Liver (tissue), 9 donors: ENCODE results near the gene TOMM5. TPM values are rescaled to one million over a fixed set of nuclear protein-coding genes. Genes with fewer than 3 reads are reported as not detected.

ENCODE experiments used
- DNase-seq: peaks from one replicate; pipeline ENCODE4 v3.0.0-alpha.2; 2017; ENCODE audit warnings: low spot score
- H3K27ac ChIP-seq, 2 donors: one replicate each; pipeline ENCODE4 v1.7.0; 2013; ENCODE audit warnings: inconsistent platforms in 2 of 2, low read length in 2 of 2, control low read depth in 1 of 2, low read depth in 1 of 2, mild to moderate bottlenecking in 1 of 2
- H3K27me3 ChIP-seq, 4 donors: one replicate each; pipeline versions ENCODE4 v1.6.1 to v1.7.0; 2013; ENCODE audit warnings: low read length in 3 of 4, inconsistent platforms in 1 of 4, mild to moderate bottlenecking in 1 of 4, moderate library complexity in 1 of 4; ENCODE audit not compliant: control insufficient read depth in 4 of 4, insufficient read depth in 4 of 4
- H3K36me3 ChIP-seq, 4 donors: one replicate each; pipeline versions ENCODE4 v1.6.1 to v1.7.0; 2013; ENCODE audit warnings: low read length in 3 of 4, mild to moderate bottlenecking in 3 of 4, low read depth in 1 of 4, moderate library complexity in 1 of 4; ENCODE audit not compliant: control insufficient read depth in 4 of 4, insufficient read depth in 3 of 4
- H3K4me1 ChIP-seq, 4 donors: one replicate each; pipeline versions ENCODE4 v1.6.1 to v1.7.0; 2013; ENCODE audit warnings: low read length in 3 of 4, mild to moderate bottlenecking in 3 of 4, moderate library complexity in 1 of 4; ENCODE audit not compliant: control insufficient read depth in 4 of 4, insufficient read depth in 4 of 4
- H3K4me3 ChIP-seq, 3 donors: one replicate each; pipeline versions ENCODE4 v1.6.1 to v1.7.0; 2013; ENCODE audit warnings: low read length in 3 of 3, control low read depth in 1 of 3, low read depth in 1 of 3, mild to moderate bottlenecking in 1 of 3
- H3K9ac ChIP-seq, 2 donors: one replicate each; pipeline ENCODE4 v1.7.0; 2013; ENCODE audit warnings: low read length in 2 of 2, mild to moderate bottlenecking in 2 of 2, moderate library complexity in 2 of 2, control low read depth in 1 of 2, low read depth in 1 of 2
- H3K9me3 ChIP-seq, 4 donors: one replicate each; pipeline versions ENCODE4 v1.6.1 to v1.7.0; 2013; ENCODE audit warnings: low read length in 3 of 4; ENCODE audit not compliant: control insufficient read depth in 4 of 4
- CTCF ChIP-seq: fragments of 150-350 bp; IDR thresholded peaks from 2 replicates; pipeline ENCODE4 v1.5.1; 2017; ENCODE audit warnings: improper control_type of control experiment, low read depth, low read length; ENCODE audit not compliant: missing input control
- EGR1 ChIP-seq, 2 donors: IDR thresholded peaks; 2 replicates each; pipeline ENCODE4 v1.6.1; 2016 to 2018; ENCODE audit warnings: antibody characterized with exemption in 2 of 2, low read depth in 2 of 2
- FOXA1 ChIP-seq: IDR thresholded peaks from 2 replicates; pipeline ENCODE4 v1.6.1; 2016; ENCODE audit warnings: antibody characterized with exemption
- FOXA2 ChIP-seq: IDR thresholded peaks from 2 replicates; pipeline ENCODE4 v1.6.1; 2016; ENCODE audit warnings: antibody characterized with exemption
- GABPA ChIP-seq, 2 donors: IDR thresholded peaks in 1 of 2; conservative IDR thresholded peaks in 1 of 2; 2 replicates each; pipeline ENCODE4 v1.6.1; 2016; ENCODE audit warnings: antibody characterized with exemption in 2 of 2, mild to moderate bottlenecking in 1 of 2, moderate library complexity in 1 of 2
- HNF4A ChIP-seq, 2 donors: conservative IDR thresholded peaks; 2 replicates each; pipeline ENCODE4 v1.6.1; 2016; ENCODE audit warnings: antibody characterized with exemption in 2 of 2, mild to moderate bottlenecking in 2 of 2
- HNF4G ChIP-seq: IDR thresholded peaks from 2 replicates; pipeline ENCODE4 v1.6.1; 2016; ENCODE audit warnings: antibody characterized with exemption
- JUND ChIP-seq, 2 donors: IDR thresholded peaks; 2 replicates each; pipeline ENCODE4 v1.6.1; 2016; ENCODE audit warnings: antibody characterized with exemption in 2 of 2
- MAX ChIP-seq: IDR thresholded peaks from 2 replicates; pipeline ENCODE4 v1.6.1; 2016; ENCODE audit warnings: antibody characterized with exemption
- NR2F2 ChIP-seq: IDR thresholded peaks from 2 replicates; pipeline ENCODE4 v1.6.1; 2016; ENCODE audit warnings: antibody characterized with exemption
- RAD21 ChIP-seq, 2 donors: IDR thresholded peaks; 2 replicates each; pipeline ENCODE4 v1.6.1; 2016; ENCODE audit warnings: antibody characterized with exemption in 2 of 2, mild to moderate bottlenecking in 2 of 2
- RXRA ChIP-seq, 2 donors: IDR thresholded peaks; 2 replicates each; pipeline ENCODE4 v1.6.1; 2017 to 2018; ENCODE audit warnings: antibody characterized with exemption in 2 of 2, mild to moderate bottlenecking in 1 of 2
- SP1 ChIP-seq: IDR thresholded peaks from 2 replicates; pipeline ENCODE4 v1.6.1; 2018; ENCODE audit warnings: antibody characterized with exemption, mild to moderate bottlenecking
- TAF1 ChIP-seq: conservative IDR thresholded peaks from 2 replicates; pipeline ENCODE4 v1.6.1; 2016; ENCODE audit warnings: antibody characterized with exemption, mild to moderate bottlenecking
- YY1 ChIP-seq: IDR thresholded peaks from 2 replicates; pipeline ENCODE4 v1.6.1; 2016; ENCODE audit warnings: antibody characterized with exemption, mild to moderate bottlenecking
- ZBTB33 ChIP-seq: IDR thresholded peaks from 2 replicates; pipeline ENCODE4 v1.6.1; 2016; ENCODE audit warnings: antibody characterized with exemption
- whole genome bisulfite sequencing: extraction: QIAGEN DNeasy Blood & Tissue Kit; methylation state at CpG from one replicate; pipeline ENCODE4 v1.1.7; 2013; 5-methylcytosine and 5-hydroxymethylcytosine counted together
- polyA plus RNA-seq, 2 donors: library from polyadenylated mRNA; stranded (reverse) in 1 of 2; unstranded in 1 of 2; fragments of 200-250 nt in 1 of 2; fragments of >200 nt in 1 of 2; fragmentation: Nextera tagmentation in 1 of 2; extraction: Ambion mirVana in 1 of 2; gene quantifications; one replicate each; pipeline versions ENCODE4 v1.2.1 to v1.2.3, GENCODE V29; 2013 to 2015
- total RNA-seq, 2 donors: library from RNA; depleted of rRNA; stranded (reverse); fragments of >200 nt; gene quantifications; one replicate each; pipeline ENCODE4 v1.2.3, GENCODE V29; 2014
- TF ChIP-seq, protein P1 (sequence below): IDR thresholded peaks from 2 replicates; pipeline ENCODE4 v1.6.1; 2016; ENCODE audit warnings: antibody characterized with exemption
- TF ChIP-seq, protein P2 (sequence below): IDR thresholded peaks from 2 replicates; pipeline ENCODE4 v1.6.1; 2016; ENCODE audit warnings: antibody characterized with exemption, mild to moderate bottlenecking
- donor health status: healthy.
- donor health status: healthy.
- donor health status: healthy.
- donor health status: healthy.
- donor health status: healthy.

The TOMM5 gene
- total and polyA plus RNA-seq, 4 donors: 43.0 to 107 (median 71.9) TPM

DNA sequence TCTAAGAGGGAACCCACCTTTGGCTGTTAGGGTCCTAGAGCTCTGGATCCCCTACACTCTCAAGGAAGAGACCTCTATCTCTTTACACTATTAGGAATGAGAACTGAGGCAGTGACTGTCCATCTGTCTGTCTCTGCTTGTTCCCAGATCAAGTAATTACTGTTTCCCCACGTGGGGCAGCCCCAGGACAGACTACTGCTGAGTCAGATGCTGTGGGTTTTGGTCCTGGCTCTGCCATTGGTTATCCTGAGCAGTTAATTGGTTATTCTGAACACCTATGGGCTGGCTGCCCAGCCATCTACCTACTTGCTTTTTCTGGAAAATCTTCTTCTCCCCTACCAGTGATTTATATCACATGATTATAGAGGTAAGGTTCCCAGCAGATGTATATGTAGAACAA is 49.5 kb downstream of the TOMM5 start:
- no peaks in the 10 kb centered on the region for H3K9me3 ChIP-seq
- no peak overlapping the region for H3K9ac ChIP-seq
- no peak overlapping the region for H3K27ac ChIP-seq
- H3K36me3 ChIP-seq: peaks cover 0 to 11% (median 5%) of the 10 kb centered on the region in 4 donors
- H3K4me1 ChIP-seq: no peaks in the 10 kb centered on the region
- no peak overlapping the region for H3K4me3 ChIP-seq
- no peak for DNase-seq
- H3K27me3 ChIP-seq: no peaks in the 10 kb centered on the region
- WGBS: 75% methylated on average over 1 of the region's 1 CpG
- TF ChIP-seq HNF4A (conservative IDR thresholded peaks at IDR 0.05) (no peak), HNF4G (no peak), TAF1 (no peak), SP1 (no peak), JUND (IDR thresholded peaks at IDR 0.05) (no peak), MAX (no peak), FOXA1 (no peak), EGR1 (IDR thresholded peaks at IDR 0.05; ENCODE audit: low read depth in 2 of 2) (no peak), NR2F2 (no peak), GABPA (IDR thresholded peaks at IDR 0.05 in 1 of 2, conservative IDR thresholded peaks at IDR 0.05 in 1 of 2) (no peak), RXRA (IDR thresholded peaks at IDR 0.05) (no peak), YY1 (no peak), FOXA2 (no peak), ZBTB33 (no peak), RAD21 (IDR thresholded peaks at IDR 0.05) (no peak), CTCF (no peak)
- TF ChIP-seq, protein P1, sequence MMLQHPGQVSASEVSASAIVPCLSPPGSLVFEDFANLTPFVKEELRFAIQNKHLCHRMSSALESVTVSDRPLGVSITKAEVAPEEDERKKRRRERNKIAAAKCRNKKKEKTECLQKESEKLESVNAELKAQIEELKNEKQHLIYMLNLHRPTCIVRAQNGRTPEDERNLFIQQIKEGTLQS: no peak
- TF ChIP-seq, protein P2, sequence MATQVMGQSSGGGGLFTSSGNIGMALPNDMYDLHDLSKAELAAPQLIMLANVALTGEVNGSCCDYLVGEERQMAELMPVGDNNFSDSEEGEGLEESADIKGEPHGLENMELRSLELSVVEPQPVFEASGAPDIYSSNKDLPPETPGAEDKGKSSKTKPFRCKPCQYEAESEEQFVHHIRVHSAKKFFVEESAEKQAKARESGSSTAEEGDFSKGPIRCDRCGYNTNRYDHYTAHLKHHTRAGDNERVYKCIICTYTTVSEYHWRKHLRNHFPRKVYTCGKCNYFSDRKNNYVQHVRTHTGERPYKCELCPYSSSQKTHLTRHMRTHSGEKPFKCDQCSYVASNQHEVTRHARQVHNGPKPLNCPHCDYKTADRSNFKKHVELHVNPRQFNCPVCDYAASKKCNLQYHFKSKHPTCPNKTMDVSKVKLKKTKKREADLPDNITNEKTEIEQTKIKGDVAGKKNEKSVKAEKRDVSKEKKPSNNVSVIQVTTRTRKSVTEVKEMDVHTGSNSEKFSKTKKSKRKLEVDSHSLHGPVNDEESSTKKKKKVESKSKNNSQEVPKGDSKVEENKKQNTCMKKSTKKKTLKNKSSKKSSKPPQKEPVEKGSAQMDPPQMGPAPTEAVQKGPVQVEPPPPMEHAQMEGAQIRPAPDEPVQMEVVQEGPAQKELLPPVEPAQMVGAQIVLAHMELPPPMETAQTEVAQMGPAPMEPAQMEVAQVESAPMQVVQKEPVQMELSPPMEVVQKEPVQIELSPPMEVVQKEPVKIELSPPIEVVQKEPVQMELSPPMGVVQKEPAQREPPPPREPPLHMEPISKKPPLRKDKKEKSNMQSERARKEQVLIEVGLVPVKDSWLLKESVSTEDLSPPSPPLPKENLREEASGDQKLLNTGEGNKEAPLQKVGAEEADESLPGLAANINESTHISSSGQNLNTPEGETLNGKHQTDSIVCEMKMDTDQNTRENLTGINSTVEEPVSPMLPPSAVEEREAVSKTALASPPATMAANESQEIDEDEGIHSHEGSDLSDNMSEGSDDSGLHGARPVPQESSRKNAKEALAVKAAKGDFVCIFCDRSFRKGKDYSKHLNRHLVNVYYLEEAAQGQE: no peak
